GM19467 (cell line): ENCODE data around the gene MEIOB.

ENCODE experiments used
- ATAC-seq: cut with Tn5 transposase; IDR thresholded peaks from one replicate; pipeline ENCODE4 v1.9.1; 2021; ENCODE audit warnings: mild to moderate bottlenecking, moderate library complexity; ENCODE audit not compliant: unreplicated experiment

MEIOB gene

DNA sequence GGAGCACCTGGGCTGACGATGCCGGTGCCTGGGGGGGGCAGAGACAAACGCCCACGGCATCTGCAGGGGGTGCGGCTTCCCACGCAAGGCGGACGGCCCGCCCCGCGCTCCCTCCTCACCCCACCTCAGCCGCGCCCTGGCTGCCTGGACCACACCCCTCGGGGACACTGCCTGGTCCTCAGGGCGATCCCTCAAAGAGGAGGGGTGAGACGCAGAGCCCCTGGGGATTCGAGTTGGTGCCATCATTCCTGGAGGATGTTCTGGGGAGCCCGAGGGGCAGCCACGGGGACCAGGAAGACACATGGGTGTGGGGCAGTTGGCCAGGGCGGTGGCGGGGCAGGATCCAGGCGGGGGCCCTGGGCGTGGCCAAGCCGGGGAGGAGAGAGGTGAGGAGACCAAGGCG lies 82.3 kb downstream of the MEIOB start:
- no peak for ATAC-seq

GRCh38 chr16:1788708-1789100 lies 83.3 kb downstream of the MEIOB start:
- ATAC-seq = no peak

DNA sequence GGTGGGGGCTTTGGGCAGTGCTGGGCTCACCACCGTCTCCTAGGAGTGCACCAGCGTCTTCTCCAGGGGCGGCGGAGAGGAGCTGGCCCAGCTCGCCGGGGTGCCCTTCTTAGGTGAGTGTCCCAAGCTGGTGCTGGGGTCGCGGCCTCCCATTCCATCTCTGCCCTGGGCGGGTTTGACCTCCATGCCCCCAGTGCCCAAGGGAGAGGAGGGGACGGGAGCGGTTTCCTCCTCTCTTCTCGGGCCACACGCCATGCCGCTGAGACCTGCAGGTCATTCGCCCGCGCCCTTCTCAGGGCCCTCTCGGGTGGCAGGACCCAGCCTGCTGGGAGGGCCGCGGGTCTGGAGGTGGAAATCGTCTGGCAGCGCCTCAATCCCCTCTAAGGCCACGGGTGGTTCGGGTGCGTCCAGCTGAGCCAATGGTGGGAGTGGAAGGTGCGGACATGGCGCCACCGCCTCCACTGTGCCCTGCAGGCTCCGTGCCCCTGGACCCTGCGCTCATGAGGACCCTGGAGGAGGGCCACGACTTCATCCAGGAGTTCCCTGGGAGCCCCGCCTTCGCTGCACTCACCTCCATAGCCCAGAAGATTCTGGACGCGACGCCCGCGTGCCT lies 83.8 kb downstream of the MEIOB start:
- ATAC-seq = no peak

GRCh38 chr16:1787322-1788094 lies 84.5 kb downstream of the MEIOB start:
- no peak for ATAC-seq

DNA sequence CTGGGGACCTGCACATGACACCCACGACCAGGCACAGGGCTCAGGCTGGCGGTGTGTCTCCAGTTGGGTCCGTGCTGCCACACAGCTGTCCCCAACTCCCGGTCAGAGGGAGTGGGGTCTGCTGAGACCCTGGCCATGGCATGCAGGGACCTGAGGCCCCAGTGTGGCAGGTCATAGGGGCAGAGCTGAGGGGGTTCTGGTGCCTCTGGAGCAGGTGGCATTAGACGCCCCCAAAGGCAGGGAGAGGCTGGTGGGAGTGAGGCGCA lies 85.0 kb downstream of the MEIOB start:
- ATAC-seq = no peak

- ATAC-seq = no peak
Observed at GRCh38 chr16:1786242-1787055, 85.5 kb downstream of the MEIOB start.

DNA sequence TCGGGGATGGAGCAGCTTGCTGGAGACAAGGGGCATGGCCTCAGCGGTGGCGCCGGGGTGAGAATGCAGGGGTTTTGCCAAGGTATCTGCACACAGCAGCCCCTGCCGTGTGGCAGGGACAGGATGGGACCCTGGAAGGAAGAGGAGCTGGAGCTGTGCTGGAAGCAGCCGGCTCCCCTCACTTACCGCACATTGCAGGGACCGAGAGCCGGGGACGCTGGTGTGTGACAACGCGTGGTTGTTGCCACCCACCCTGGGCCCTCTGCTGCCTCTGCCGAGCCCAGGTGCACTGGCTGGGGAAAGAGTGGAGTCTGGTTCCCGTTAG lies 86.2 kb downstream of the MEIOB start:
- ATAC-seq = no peak

DNA sequence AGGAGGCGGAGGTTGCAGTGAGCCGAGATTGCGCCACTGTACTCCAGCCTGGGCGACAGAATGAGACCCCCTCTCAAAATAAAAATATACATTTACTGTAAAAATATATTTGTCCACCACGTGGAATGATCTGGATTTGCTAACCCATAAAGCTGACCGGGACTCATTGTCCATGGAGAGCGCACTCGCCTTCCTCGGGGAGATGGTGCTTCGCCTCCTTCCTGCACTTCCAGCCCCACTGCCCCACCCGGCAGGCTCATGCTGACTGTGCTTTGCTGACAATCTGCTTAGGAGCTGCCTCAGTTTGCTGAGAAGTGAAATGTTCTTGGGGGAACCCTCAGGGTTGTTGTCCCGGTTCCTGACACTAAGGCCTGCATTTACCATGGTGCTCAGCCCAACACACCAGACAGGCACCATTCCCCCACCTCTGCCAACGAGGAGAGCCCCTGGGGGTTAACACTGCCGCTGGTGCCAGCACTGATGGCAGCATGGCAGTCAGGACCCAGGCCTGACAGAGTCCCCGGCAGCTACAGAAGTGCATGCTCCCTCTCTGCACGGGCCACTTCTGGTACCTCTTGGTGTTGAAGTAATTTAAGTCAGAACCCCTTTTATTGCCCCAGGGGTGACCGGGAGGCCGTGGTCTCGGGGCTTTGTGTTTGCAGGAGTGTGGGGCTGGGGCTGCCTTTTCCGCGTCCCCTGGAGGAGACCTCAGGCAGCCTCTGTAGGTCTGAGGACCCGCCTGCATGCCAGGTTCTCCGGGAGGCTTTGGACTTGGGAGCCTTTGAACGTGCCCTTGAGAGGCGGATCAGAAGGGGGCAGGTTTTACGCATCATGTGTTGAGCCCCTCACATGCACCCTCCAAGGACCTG lies 86.8 kb downstream of the MEIOB start:
- no peak for ATAC-seq
